C4-2B (cell line): ENCODE measurements around the gene CFAP99.

Source experiments
- H3K27ac ChIP-seq: fragments of 450-650 bp; 2 replicates; pipeline ENCODE4 v1.5.1; 2017
- ZFX ChIP-seq: fragments of 450-650 bp; IDR thresholded peaks from 2 replicates; pipeline ENCODE4 v1.6.1; 2017
- TF ChIP-seq, protein P1 (sequence below): fragments of 450-650 bp; conservative IDR thresholded peaks from 2 replicates; pipeline ENCODE4 v1.5.1; 2017; ENCODE audit warnings: mild to moderate bottlenecking

The CFAP99 gene

GRCh38 chr4:2451821-2452785 is 33.3 kb downstream of the CFAP99 start:
- TF ChIP-seq, protein P1, sequence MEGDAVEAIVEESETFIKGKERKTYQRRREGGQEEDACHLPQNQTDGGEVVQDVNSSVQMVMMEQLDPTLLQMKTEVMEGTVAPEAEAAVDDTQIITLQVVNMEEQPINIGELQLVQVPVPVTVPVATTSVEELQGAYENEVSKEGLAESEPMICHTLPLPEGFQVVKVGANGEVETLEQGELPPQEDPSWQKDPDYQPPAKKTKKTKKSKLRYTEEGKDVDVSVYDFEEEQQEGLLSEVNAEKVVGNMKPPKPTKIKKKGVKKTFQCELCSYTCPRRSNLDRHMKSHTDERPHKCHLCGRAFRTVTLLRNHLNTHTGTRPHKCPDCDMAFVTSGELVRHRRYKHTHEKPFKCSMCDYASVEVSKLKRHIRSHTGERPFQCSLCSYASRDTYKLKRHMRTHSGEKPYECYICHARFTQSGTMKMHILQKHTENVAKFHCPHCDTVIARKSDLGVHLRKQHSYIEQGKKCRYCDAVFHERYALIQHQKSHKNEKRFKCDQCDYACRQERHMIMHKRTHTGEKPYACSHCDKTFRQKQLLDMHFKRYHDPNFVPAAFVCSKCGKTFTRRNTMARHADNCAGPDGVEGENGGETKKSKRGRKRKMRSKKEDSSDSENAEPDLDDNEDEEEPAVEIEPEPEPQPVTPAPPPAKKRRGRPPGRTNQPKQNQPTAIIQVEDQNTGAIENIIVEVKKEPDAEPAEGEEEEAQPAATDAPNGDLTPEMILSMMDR, result no peak
- TF ChIP-seq ZFX, result no peak
- no peak overlapping the region for H3K27ac ChIP-seq

DNA sequence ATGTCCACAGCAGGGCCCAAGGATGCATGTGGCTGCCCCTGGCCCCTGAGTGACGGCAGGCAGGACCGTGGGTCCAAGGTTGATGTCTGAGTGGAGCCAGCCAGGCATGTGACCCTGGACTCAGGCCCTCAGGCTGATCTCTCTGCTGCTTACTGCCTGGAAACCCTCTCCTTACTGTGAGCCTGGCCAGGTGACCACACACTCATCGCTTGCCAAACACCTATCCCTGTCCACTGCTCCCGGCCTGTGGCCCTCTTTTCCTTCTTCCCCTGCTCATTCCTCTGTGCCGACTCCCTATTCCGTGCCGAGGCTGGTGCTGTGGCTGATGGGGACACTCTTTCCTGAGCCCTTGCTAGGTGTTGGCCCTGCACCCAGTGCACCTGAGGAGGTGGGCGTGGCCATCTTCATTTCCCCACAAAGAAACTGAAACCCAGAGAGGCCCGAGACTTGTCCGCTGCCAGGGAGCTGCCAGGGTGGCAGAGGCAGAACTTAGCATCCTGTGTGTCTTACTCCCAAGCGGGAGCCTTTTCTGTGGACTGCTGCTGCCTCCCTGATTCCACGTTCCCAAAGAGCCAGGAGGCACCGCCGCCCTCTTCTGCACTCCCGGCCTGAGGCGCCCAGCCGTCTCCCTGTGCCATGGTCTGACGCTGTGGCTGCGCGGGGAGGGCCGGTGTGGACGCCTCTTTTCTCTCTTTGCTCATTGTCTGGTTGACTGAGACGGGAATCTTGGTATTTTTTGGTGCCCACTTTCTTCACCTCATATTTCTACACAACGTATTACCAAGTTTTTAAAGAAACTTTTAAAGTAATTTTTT is 38.9 kb downstream of the CFAP99 start:
- no peak overlapping the region for H3K27ac ChIP-seq
- no peak for TF ChIP-seq ZFX
- TF ChIP-seq, protein P1, result no peak

- TF ChIP-seq ZFX, result no peak
- TF ChIP-seq, protein P1, result no peak
- H3K27ac ChIP-seq, result no peak overlapping the region
These were observed 40.1 kb downstream of the CFAP99 start for GRCh38 chr4:2458546-2459491.

DNA sequence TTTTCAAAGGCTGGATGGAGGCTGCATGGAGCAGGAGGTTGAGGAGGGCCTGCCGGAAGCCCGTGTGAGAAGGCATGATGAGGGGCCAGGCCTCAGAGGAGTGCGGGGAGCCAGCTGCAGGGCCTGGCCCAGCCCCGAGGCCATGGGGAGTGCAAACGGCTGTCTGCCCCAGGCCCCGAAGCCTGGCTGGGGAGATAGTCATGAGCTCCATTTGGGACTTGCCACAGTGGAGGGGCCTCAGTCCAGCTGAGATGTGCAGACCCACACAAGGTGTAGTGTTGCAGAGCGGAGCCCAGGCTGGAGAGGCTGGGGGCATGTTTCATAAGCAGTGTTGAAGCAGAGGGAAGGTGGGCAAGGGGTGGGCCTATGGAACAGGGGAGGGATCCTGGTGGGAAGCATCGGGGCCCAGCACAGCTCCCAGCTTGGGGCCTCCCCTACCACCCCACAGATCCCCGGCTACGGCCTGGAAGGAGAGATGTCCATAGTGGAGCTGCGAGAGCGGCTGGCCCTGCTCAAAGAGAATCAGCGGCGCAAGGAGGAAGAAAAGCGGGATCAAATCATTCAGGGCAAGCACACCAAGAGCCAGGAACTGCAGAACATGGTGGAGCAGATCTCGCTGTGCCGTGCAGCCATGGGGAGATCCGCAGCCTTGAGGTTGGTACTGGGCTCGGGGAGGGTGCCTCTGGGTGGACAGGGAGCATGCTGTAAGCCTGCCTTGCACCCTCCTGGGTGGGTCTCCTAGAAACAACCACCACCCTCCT is 41.0 kb downstream of the CFAP99 start:
- H3K27ac ChIP-seq, result no peak overlapping the region
- TF ChIP-seq, protein P1, result no peak
- no peak for TF ChIP-seq ZFX

DNA sequence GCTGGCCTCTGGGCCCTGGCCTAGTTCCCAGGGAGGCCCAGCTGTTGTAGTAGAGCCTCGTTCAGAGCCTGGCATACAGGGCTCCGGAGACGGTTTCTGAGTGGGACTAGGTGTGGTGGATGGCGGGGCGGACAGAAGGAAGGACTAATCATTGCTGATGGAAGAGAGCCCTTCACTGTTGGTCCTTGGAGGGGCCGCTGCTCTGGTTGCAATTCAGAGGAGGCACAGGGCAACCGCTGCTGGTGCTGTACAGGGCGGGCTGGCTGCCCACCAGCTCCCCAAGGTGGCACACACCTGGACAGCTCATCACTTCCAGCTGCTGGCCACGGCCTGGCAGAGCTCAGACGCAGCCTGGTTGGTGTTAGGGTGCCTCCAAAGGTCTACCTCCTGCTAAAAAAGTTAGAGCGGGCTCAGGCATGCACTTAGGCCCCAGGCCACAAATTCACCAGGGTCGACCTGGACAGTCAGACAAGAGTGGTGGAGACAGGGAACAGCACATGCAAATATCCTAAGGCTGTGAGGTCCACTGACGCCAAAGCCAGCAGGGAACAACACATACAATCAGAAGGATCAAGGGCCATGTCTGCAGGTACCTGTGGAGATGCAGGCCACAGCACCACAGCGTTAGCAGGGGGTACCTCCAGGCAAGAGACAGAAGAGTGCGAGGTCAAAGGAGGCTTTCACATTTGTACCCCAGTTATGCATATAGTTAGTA is 42.6 kb downstream of the CFAP99 start:
- no peak for TF ChIP-seq ZFX
- TF ChIP-seq, protein P1, result no peak
- no peak overlapping the region; the same call in 1 of the 2 replicates for H3K27ac ChIP-seq
